K562 (cell line): Measurements from ENCODE around the gene RABGAP1L. TPM values are rescaled to one million over a fixed set of nuclear protein-coding genes. Genes with fewer than 3 reads are reported as not detected.
"Not testable (repeated sequence)": the region's sequence is repeated elsewhere in the genome, so short reads cannot be mapped to it uniquely, and the experiment has no call there.

Source experiments
- ATAC-seq: fragments of 200-7000 bp; cut with Tn5 transposase; 3 replicates; pipeline ENCODE4 v1.9.1; 2020; ENCODE audit warnings: moderate library complexity
- BruUV-seq: library from RNA; stranded (reverse); fragments of 400-500 nt; replicated peaks from 2 replicates; lab custom pipeline; 2021; lab: Mats Ljungman, UMichigan
- CTCF ChIA-PET: fragments of 300-600 bp; formaldehyde crosslinking; extraction: SDS; loops from one replicate; lab custom pipeline; 2021; ENCODE audit warnings: low intra/inter-chr PET ratio; lab: Yijun Ruan, JAX
- POLR2A ChIA-PET: fragments of 300-600, 350-650 bp; sonication (Branson Sonifier 250); formaldehyde crosslinking; extraction: SDS; loops from one replicate; lab custom pipeline; 2021; ENCODE audit warnings: antibody characterized with exemption, inconsistent platforms; lab: Yijun Ruan, JAX
- DNase-seq, 4 experiments: peaks; one replicate each; pipeline versions ENCODE4 v3.0.0 to v3.0.0-alpha.2; 2011 to 2018; ENCODE audit warnings: low spot score in 3 of 4, mixed read lengths in 3 of 4; ENCODE audit errors: extremely low read depth in 1 of 4
- FAIRE-seq: peaks from 2 replicates; lab custom pipeline; 2011; peaks lifted over from hg19 to GRCh38; lab: Jason Lieb, UNC
- H2AFZ ChIP-seq: 2 replicates; pipeline ENCODE4 v1.6.0; 2011; ENCODE audit warnings: low read depth, low read length, control low read depth, inconsistent platforms
- H3K27ac ChIP-seq: fragments of 200-600 bp; 3 replicates; pipeline ENCODE4 v1.8.0; 2011; ENCODE audit warnings: low read depth, mild to moderate bottlenecking, control low read depth, inconsistent platforms, low read length, moderate library complexity, mixed read lengths; ENCODE audit errors: extremely low read depth
- H3K27me3 ChIP-seq, 2 experiments: fragments of 300-600 bp in 1 of 2; 2 replicates in 1 of 2; 3 replicates in 1 of 2; pipeline versions ENCODE4 v1.6.0 to v1.8.0; 2011; ENCODE audit warnings: inconsistent platforms in 2 of 2, low read length in 2 of 2, mild to moderate bottlenecking in 1 of 2, mixed read lengths in 1 of 2, moderate library complexity in 1 of 2; ENCODE audit not compliant: control insufficient read depth in 2 of 2, insufficient read depth in 2 of 2
- H3K36me3 ChIP-seq: fragments of 300-600 bp; 3 replicates; pipeline ENCODE4 v1.8.0; 2011; ENCODE audit warnings: mild to moderate bottlenecking, low read length, inconsistent platforms; ENCODE audit not compliant: control insufficient read depth, insufficient read depth
- H3K4me1 ChIP-seq, 2 experiments: fragments of 200-600 bp in 1 of 2; replicated peaks in 1 of 2; 2 replicates in 1 of 2; 3 replicates in 1 of 2; pipeline versions ENCODE4 v1.5.1 to v1.8.0; 2011; ENCODE audit warnings: inconsistent platforms in 2 of 2, low read length in 2 of 2, mild to moderate bottlenecking in 1 of 2, mixed read lengths in 1 of 2, moderate library complexity in 1 of 2; ENCODE audit not compliant: control insufficient read depth in 2 of 2, insufficient read depth in 2 of 2
- H3K4me2 ChIP-seq: 2 replicates; pipeline ENCODE4 v1.6.1; 2011; ENCODE audit warnings: low read length, control low read depth, inconsistent platforms, mixed read lengths; ENCODE audit not compliant: insufficient read depth
- H3K4me3 ChIP-seq: fragments of 200-600 bp; sonication (generic), shearing (Covaris generic); 2 replicates; pipeline ENCODE4 v1.5.1; 2016; ENCODE audit warnings: control low read depth, inconsistent platforms
- H3K79me2 ChIP-seq: fragments of 200-600 bp; 3 replicates; pipeline ENCODE4 v1.8.0; 2011; ENCODE audit warnings: low read length, inconsistent platforms; ENCODE audit not compliant: control insufficient read depth, insufficient read depth
- H3K9ac ChIP-seq, 2 experiments: 2 replicates each; pipeline versions ENCODE4 v1.6.0 to v1.6.1; 2011; ENCODE audit warnings: low read depth in 2 of 2, low read length in 2 of 2, control low read depth in 1 of 2, inconsistent platforms in 1 of 2, mild to moderate bottlenecking in 1 of 2, mixed read lengths in 1 of 2; ENCODE audit not compliant: insufficient read depth in 1 of 2
- H3K9me1 ChIP-seq: one replicate; pipeline ENCODE4 v1.6.0; 2011; ENCODE audit warnings: inconsistent platforms, mild to moderate bottlenecking, low read length, moderate library complexity; ENCODE audit not compliant: control insufficient read depth, insufficient read depth
- H3K9me3 ChIP-seq: replicated peaks from 2 replicates; pipeline ENCODE4 v1.5.1; 2011; ENCODE audit warnings: low read depth, low read length, inconsistent platforms; ENCODE audit not compliant: control insufficient read depth, insufficient read depth
- H4K20me1 ChIP-seq: replicated peaks from 2 replicates; pipeline ENCODE4 v1.6.1; 2011; ENCODE audit warnings: low read length, inconsistent platforms, mixed read lengths; ENCODE audit not compliant: control insufficient read depth, insufficient read depth
- DNMT1 ChIP-seq: fragments of 450-650 bp; IDR thresholded peaks from 2 replicates; pipeline ENCODE4 v1.6.1; 2016; ENCODE audit warnings: antibody characterized with exemption, mild to moderate bottlenecking
- ELF2 ChIP-seq: fragments of 250-450 bp; sonication (Bioruptor Pico); IDR thresholded peaks from 2 replicates; pipeline ENCODE4 v1.5.0; 2021; ENCODE audit warnings: mild to moderate bottlenecking
- GABPB1 ChIP-seq: sonication (generic); formaldehyde crosslinking; IDR thresholded peaks from 2 replicates; pipeline ENCODE4 v1.8.0; 2022; ENCODE audit warnings: mild to moderate bottlenecking, missing genetic modification reagents
- HLTF ChIP-seq: fragments of 450-650 bp; IDR thresholded peaks from 2 replicates; pipeline ENCODE4 v1.6.1; 2016
- KAT2B ChIP-seq: IDR thresholded peaks from one replicate; pipeline ENCODE4 v1.6.1; 2012; ENCODE audit warnings: low read depth, mild to moderate bottlenecking, control low read depth, inconsistent platforms, low read length, moderate library complexity
- SMAD1 ChIP-seq: fragments of 150-350 bp; IDR thresholded peaks from 2 replicates; pipeline ENCODE4 v1.6.1; 2014; ENCODE audit warnings: low read length, low read depth; ENCODE audit not compliant: partially characterized antibody
- SMARCA5 ChIP-seq: fragments of 450-650 bp; IDR thresholded peaks from 2 replicates; pipeline ENCODE4 v1.6.1; 2016
- SMARCC2 ChIP-seq: fragments of 450-650 bp; IDR thresholded peaks from 2 replicates; pipeline ENCODE4 v1.6.1; 2017; ENCODE audit warnings: antibody characterized with exemption, moderate library complexity, mild to moderate bottlenecking, low read depth
- SOX6 ChIP-seq: fragments of 450-650 bp; IDR thresholded peaks from 2 replicates; pipeline ENCODE4 v1.6.1; 2014; ENCODE audit warnings: mild to moderate bottlenecking
- ZBTB17 ChIP-seq: fragments of 450-650 bp; formaldehyde crosslinking; IDR thresholded peaks from 2 replicates; pipeline ENCODE4 v1.4.0; 2020; ENCODE audit warnings: mild to moderate bottlenecking
- ZNF239 ChIP-seq: fragments of 250-450 bp; sonication (Bioruptor Pico); IDR thresholded peaks from 2 replicates; pipeline ENCODE4 v1.4.0; 2020; ENCODE audit warnings: mild to moderate bottlenecking
- ZNF408 ChIP-seq: fragments of 250-450 bp; sonication (Bioruptor Pico); IDR thresholded peaks from 2 replicates; pipeline ENCODE4 v1.4.0; 2020; ENCODE audit warnings: low read depth, mild to moderate bottlenecking, moderate library complexity
- ZNF583 ChIP-seq: fragments of 250-450 bp; sonication (Bioruptor Pico); IDR thresholded peaks from 2 replicates; pipeline ENCODE4 v1.4.0; 2020
- ZNF75A ChIP-seq: fragments of 450-650 bp; formaldehyde crosslinking; IDR thresholded peaks from 2 replicates; pipeline ENCODE4 v1.4.0; 2020; ENCODE audit warnings: mild to moderate bottlenecking
- WGBS: fragments of 100-300 bp; shearing (Covaris generic); methylation state at CpG from one replicate; pipeline ENCODE4 v1.1.6; 2016; ENCODE audit warnings: low coverage, mixed read lengths; ENCODE audit not compliant: insufficient coverage; ENCODE audit errors: missing lambda C conversion rate; 5-methylcytosine and 5-hydroxymethylcytosine counted together
- in situ Hi-C: fragments of 300-500 bp; cut with MboI; formaldehyde crosslinking; loops from 4 replicates; pipeline ENCODE4 v1.15.0; 2018; ENCODE audit warnings: inconsistent platforms, mixed read lengths
- intact Hi-C: fragments of 100-400 bp; cut with micrococcal nuclease; formaldehyde crosslinking; loops from 2 replicates; pipeline ENCODE4 v1.14.2; 2022
- polyA plus RNA-seq, 8 experiments: library from polyadenylated mRNA; depleted of rRNA in 4 of 8; stranded (reverse) in 5 of 8; unstranded in 3 of 8; fragments of >200 nt; fragmentation: Nextera tagmentation in 2 of 8; fragmentation: Illumina TruSeq in 1 of 8; extraction: Ambion mirVana in 2 of 8; extraction: Trizol in 1 of 8; gene quantifications; 2 replicates each; pipeline versions ENCODE4 v1.2.1 to v1.2.3, GENCODE V29; 2011 to 2014; ENCODE audit warnings: inconsistent platforms in 1 of 8, missing spikeins in 1 of 8
- total RNA-seq, 7 experiments: library from RNA; depleted of rRNA in 6 of 7; stranded (reverse); fragments of >200 nt in 6 of 7; fragmentation: Illumina TruSeq in 2 of 7; extraction: Trizol in 2 of 7; gene quantifications; 2 replicates each; pipeline versions ENCODE4 v1.2.1 to v1.2.3, GENCODE V29; 2011 to 2021; ENCODE audit warnings: low replicate concordance in 1 of 7
- TF ChIP-seq, protein P1 (sequence below): fragments of 450-650 bp; IDR thresholded peaks from 2 replicates; pipeline ENCODE4 v1.7.1; 2018; ENCODE audit warnings: mild to moderate bottlenecking, low read depth; ENCODE audit not compliant: partially characterized antibody

RABGAP1L gene
- total and polyA plus RNA-seq, 9 of the 15 experiments (the other 6 are each of a cell fraction or from before 2014, with no cell fraction given): 16.5 to 44.9 (median 26.7) TPM

DNA sequence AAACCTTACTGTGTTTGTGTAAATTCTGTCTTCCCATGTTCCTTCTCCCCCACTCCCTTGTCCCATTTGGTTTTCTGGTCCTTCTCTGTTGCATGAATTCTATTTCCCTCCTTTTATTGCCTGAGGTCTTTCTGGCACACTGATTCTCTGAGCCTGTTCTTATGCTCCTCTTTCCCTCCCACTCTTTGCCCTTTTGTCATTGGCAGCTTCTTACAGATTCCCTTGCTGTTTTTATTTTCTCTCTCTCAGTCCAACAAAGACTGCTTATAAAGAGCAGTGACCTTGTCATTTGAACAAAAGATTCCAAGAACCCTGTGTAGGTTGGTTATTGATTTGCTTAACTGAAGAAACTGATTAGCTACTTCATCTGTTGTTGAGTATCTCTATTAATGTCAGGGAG is 338.2 kb downstream of the RABGAP1L start (continued):
- TF ChIP-seq ZNF239 (CRISPR knock-in tag): no peak
- no peak for TF ChIP-seq GABPB1 (CRISPR knock-in tag)
- no peak for TF ChIP-seq HLTF

DNA sequence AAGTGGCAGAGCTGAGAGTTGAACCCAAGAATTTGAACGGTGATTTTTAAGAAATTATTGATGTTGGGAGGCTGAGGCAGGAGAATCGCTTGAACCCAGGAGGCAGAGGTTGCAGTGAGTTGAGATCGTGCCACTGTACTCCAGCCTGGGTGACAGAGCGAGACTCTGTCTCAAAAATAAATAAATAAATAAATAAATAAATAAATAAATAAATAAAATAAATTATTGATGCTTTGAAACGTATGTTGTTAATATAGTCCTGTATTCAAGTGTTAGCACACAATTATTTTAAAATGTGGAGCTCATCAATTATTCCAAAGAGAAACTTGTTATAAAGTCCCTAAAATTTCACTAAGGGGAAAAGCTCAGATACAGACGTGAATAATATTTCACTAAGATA is 357.4 kb downstream of the RABGAP1L start:
- DNase-seq, H3K9me1 ChIP-seq, FAIRE-seq, H3K4me1 ChIP-seq, CTCF ChIA-PET, H3K27ac ChIP-seq, BruUV-seq, H3K4me3 ChIP-seq, H4K20me1 ChIP-seq, H3K4me2 ChIP-seq, H3K27me3 ChIP-seq, intact Hi-C loops, ATAC-seq, H3K36me3 ChIP-seq, H3K9me3 ChIP-seq, H3K79me2 ChIP-seq, in situ Hi-C loops, H2AFZ ChIP-seq, H3K9ac ChIP-seq: not testable (repeated sequence)
- POLR2A ChIA-PET: interaction anchor here (0.6 kb wide), 1 partner anchor 254 kb away, joined by 3 read pairs; no protein-coding TSS in a partner anchor
- 42% methylated on average over 5 of the region's 6 CpGs for WGBS

DNA sequence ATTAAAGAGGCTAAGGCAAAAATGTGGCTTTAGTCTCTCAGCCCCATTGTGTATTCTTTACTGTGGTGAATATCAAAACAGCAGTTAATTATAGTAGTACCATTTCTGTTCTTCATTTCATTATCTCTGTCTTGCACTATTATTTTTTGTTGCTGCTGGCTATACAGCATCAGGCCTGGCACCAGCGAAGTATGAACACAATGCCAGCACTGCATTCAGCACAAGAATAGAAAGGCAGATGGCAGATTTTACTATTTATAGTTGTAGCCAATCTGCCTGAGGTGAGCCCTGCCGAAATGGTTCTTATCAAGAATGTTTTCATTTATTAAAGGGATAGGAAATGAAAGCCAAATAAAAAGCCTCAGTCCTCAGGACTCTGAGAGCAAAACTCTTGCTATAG is 360.5 kb downstream of the RABGAP1L start:
- no peak overlapping the region for H3K9ac ChIP-seq
- no TSS peak for BruUV-seq
- no peak overlapping the region for H3K27ac ChIP-seq
- no peak overlapping the region for H2AFZ ChIP-seq
- no peak overlapping the region for H3K4me3 ChIP-seq
- no peak for DNase-seq
- 12% methylated on average over 2 of the region's 2 CpGs for WGBS
- H3K79me2 ChIP-seq: no peaks in the 10 kb centered on the region
- no peak for ATAC-seq
- POLR2A ChIA-PET: no interaction called here
- intact Hi-C loops: no loop called here
- no peak for FAIRE-seq
- H4K20me1 ChIP-seq: no peaks in the 10 kb centered on the region
- no peaks in the 10 kb centered on the region for H3K4me1 ChIP-seq
- H3K27me3 ChIP-seq: no peaks in the 10 kb centered on the region
- H3K9me1 ChIP-seq: no peaks in the 10 kb centered on the region
- no peaks in the 10 kb centered on the region for H3K36me3 ChIP-seq
- no peaks in the 10 kb centered on the region for H3K9me3 ChIP-seq
- H3K4me2 ChIP-seq: no peak overlapping the region
- CTCF ChIA-PET: no interaction called here
- in situ Hi-C loops: no loop called here
- TF ChIP-seq KAT2B (no peak), DNMT1 (no peak), ZNF75A (no peak), ZBTB17 (no peak), SOX6 (no peak), SMAD1 (no peak), ZNF583 (CRISPR knock-in tag) (no peak), SMARCC2 (no peak), ELF2 (CRISPR knock-in tag) (no peak), ZNF408 (CRISPR knock-in tag) (no peak), SMARCA5 (no peak)
- TF ChIP-seq, protein P1, sequence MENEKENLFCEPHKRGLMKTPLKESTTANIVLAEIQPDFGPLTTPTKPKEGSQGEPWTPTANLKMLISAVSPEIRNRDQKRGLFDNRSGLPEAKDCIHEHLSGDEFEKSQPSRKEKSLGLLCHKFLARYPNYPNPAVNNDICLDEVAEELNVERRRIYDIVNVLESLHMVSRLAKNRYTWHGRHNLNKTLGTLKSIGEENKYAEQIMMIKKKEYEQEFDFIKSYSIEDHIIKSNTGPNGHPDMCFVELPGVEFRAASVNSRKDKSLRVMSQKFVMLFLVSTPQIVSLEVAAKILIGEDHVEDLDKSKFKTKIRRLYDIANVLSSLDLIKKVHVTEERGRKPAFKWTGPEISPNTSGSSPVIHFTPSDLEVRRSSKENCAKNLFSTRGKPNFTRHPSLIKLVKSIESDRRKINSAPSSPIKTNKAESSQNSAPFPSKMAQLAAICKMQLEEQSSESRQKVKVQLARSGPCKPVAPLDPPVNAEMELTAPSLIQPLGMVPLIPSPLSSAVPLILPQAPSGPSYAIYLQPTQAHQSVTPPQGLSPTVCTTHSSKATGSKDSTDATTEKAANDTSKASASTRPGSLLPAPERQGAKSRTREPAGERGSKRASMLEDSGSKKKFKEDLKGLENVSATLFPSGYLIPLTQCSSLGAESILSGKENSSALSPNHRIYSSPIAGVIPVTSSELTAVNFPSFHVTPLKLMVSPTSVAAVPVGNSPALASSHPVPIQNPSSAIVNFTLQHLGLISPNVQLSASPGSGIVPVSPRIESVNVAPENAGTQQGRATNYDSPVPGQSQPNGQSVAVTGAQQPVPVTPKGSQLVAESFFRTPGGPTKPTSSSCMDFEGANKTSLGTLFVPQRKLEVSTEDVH: no peak
